Pancreas (tissue), 10 donors: ENCODE results near the gene RCHY1. TPM values are rescaled to one million over a fixed set of nuclear protein-coding genes. Genes with fewer than 3 reads are reported as not detected.
A peak's percentile ranks its signal among the peaks of the same experiment; 100 is the strongest.
"Not testable (repeated sequence)": the region's sequence is repeated elsewhere in the genome, so short reads cannot be mapped to it uniquely, and the experiment has no call there.

Experiments
- ATAC-seq, 4 donors: fragments of 200-7000 bp; cut with Tn5 transposase; one replicate each; pipeline versions ENCODE4 v1.8.0 to v1.9.1; 2020; ENCODE audit warnings: mild to moderate bottlenecking in 4 of 4, moderate library complexity in 4 of 4
- DNase-seq, 6 donors: peaks; one replicate each; pipeline ENCODE4 v3.0.0-alpha.2; 2020
- FAIRE-seq: peaks from 2 replicates; lab custom pipeline; 2012; peaks lifted over from hg19 to GRCh38; lab: Jason Lieb, UNC
- H3K27ac ChIP-seq, 4 donors: fragments of 200-600 bp; sonication (generic); 1 replicate in 3 of 4; 2 replicates in 1 of 4; pipeline versions ENCODE4 v1.5.0 to v1.8.0; 2020
- H3K27me3 ChIP-seq, 4 donors: fragments of 200-600 bp; one replicate each; pipeline ENCODE4 v1.8.0; 2021
- H3K36me3 ChIP-seq, 3 donors: fragments of 200-600 bp; sonication (generic) in 1 of 3; one replicate each; pipeline versions ENCODE4 v1.5.0 to v1.8.0; 2020 to 2021
- H3K4me1 ChIP-seq, 3 donors: fragments of 200-600 bp; one replicate each; pipeline ENCODE4 v1.8.0; 2021
- H3K4me3 ChIP-seq, 4 donors: fragments of 200-600 bp; sonication (generic) in 2 of 4; one replicate each; pipeline versions ENCODE4 v1.5.0 to v1.8.0; 2020 to 2021
- H3K9me3 ChIP-seq, 4 donors: fragments of 200-600 bp; one replicate each; pipeline ENCODE4 v1.8.0; 2021
- CTCF ChIP-seq, 4 donors: fragments of 200-600 bp; sonication (generic) in 3 of 4; IDR thresholded peaks; one replicate each; pipeline versions ENCODE4 v1.5.0 to v1.8.0; 2021; ENCODE audit warnings: antibody characterized with exemption in 4 of 4
- WGBS, 2 donors: extraction: QIAGEN DNeasy Blood & Tissue Kit; methylation state at CpG; one replicate each; pipeline ENCODE4 v1.1.7; 2013; 5-methylcytosine and 5-hydroxymethylcytosine counted together
- intact Hi-C, 3 donors: fragments of 100-400 bp; cut with DNase I; formaldehyde crosslinking; loops; one replicate each; pipeline versions ENCODE4 v1.11.1 to v1.14.2; 2022
- polyA plus RNA-seq, 2 donors: library from polyadenylated mRNA; stranded (reverse); fragments of 200-250 nt; gene quantifications; one replicate each; pipeline ENCODE4 v1.2.3, GENCODE V29; 2013
- total RNA-seq, 6 donors: library from RNA; stranded (reverse); fragmentation: NEBNext Ultra II Directional in 4 of 6; extraction: Animal tissue kit (Norgen Biotek cat#: 25700) in 4 of 6; gene quantifications; one replicate each; pipeline versions ENCODE4 v1.2.1 to v1.2.4, GENCODE V29; 2021 to 2023
- donor health status: healthy with polysubstance abuse.
- donor health status: DM: no; HTN: no; CAD: no; lungs with moderate emphysema.
- donor health status: DM: no; HTN: no; CAD: no.
- donor health status: control.
- donor health status: control.
- donor health status: Bipolar disorder and iron deficiency.
- donor health status: DM: yes; HTN: yes; CAD: no.
- donor health status: DM: no; HTN: no; CAD: no.
- donor health status: DM: no; HTN: no; CAD: no.
- donor health status: DM: yes; HTN: yes; CAD: no.

Gene RCHY1
- total and polyA plus RNA-seq, 8 donors: 6.9 to 21.6 (median 15.2) TPM

- intact Hi-C loops: no loop called here
- Histone ChIP-seq H3K4me1 (no peaks in the 10 kb centered on the region), H3K27ac (no peak overlapping the region), H3K9me3 (no peaks in the 10 kb centered on the region), H3K27me3 (no peaks in the 10 kb centered on the region), H3K4me3 (no peak overlapping the region), H3K36me3 (no peaks in the 10 kb centered on the region)
- no peak for ATAC-seq
- FAIRE-seq: no peak
- DNase-seq: no peak
- no peak for TF ChIP-seq CTCF (IDR thresholded peaks at IDR 0.05)
These were observed 38.2 kb upstream of the RCHY1 start for GRCh38 chr4:75552452-75552851.

- DNase-seq (no peak), FAIRE-seq (no peak), ATAC-seq (no peak)
- Histone ChIP-seq H3K4me3 (no peak overlapping the region), H3K27me3 (no peaks in the 10 kb centered on the region), H3K4me1 (no peaks in the 10 kb centered on the region), H3K9me3 (no peaks in the 10 kb centered on the region), H3K36me3 (no peaks in the 10 kb centered on the region), H3K27ac (no peak overlapping the region)
- WGBS, 2 donors: 91 to 92% methylated on average over 2 of the region's 2 CpGs
- intact Hi-C loops: no loop called here
- TF ChIP-seq CTCF (IDR thresholded peaks at IDR 0.05): no peak
These were observed 34.8 kb upstream of the RCHY1 start for GRCh38 chr4:75549019-75549418.

- no peak for TF ChIP-seq CTCF (IDR thresholded peaks at IDR 0.05)
- no peaks in the 10 kb centered on the region for H3K9me3 ChIP-seq
- ATAC-seq: peak in 1 of 4 donors; percentile 29
- DNase-seq: peak in 3 of 6 donors; percentile 14 to 62 (median 46)
- no peak overlapping the region for H3K4me3 ChIP-seq
- no peak for FAIRE-seq
- H3K27ac ChIP-seq: no peak overlapping the region
- WGBS, 2 donors: 62 to 66% methylated on average over 15 of the region's 15 CpGs
- no peaks in the 10 kb centered on the region for H3K36me3 ChIP-seq
- H3K4me1 ChIP-seq: no peaks in the 10 kb centered on the region
- intact Hi-C loops: no loop called here
- H3K27me3 ChIP-seq: no peaks in the 10 kb centered on the region
These were observed 33.6 kb upstream of the RCHY1 start for GRCh38 chr4:75547647-75548387.

GRCh38 chr4:75545526-75545925 is 31.3 kb upstream of the RCHY1 start:
- DNase-seq (no peak), ATAC-seq (no peak), FAIRE-seq (no peak)
- Histone ChIP-seq H3K27ac (no peak overlapping the region), H3K4me1 (no peaks in the 10 kb centered on the region), H3K36me3 (no peaks in the 10 kb centered on the region), H3K9me3 (no peaks in the 10 kb centered on the region), H3K27me3 (no peaks in the 10 kb centered on the region), H3K4me3 (no peak overlapping the region)
- no peak for TF ChIP-seq CTCF (IDR thresholded peaks at IDR 0.05)
- 87 to 91% methylated on average over 5 of the region's 5 CpGs for WGBS, 2 donors
- intact Hi-C loops: no loop called here

GRCh38 chr4:75544870-75545269 is 30.7 kb upstream of the RCHY1 start:
- intact Hi-C loops: no loop called here
- ATAC-seq (no peak), DNase-seq (no peak), FAIRE-seq (no peak)
- H3K4me1 ChIP-seq: no peaks in the 10 kb centered on the region
- no peaks in the 10 kb centered on the region for H3K9me3 ChIP-seq
- H3K27ac ChIP-seq: no peak overlapping the region
- no peak for TF ChIP-seq CTCF (IDR thresholded peaks at IDR 0.05)
- 84% methylated on average over 3 of the region's 3 CpGs for WGBS, 2 donors
- H3K4me3 ChIP-seq: no peak overlapping the region
- no peaks in the 10 kb centered on the region for H3K36me3 ChIP-seq
- no peaks in the 10 kb centered on the region for H3K27me3 ChIP-seq

GRCh38 chr4:75544220-75544619 is 30.0 kb upstream of the RCHY1 start:
- H3K27ac ChIP-seq, ATAC-seq, H3K4me3 ChIP-seq, H3K27me3 ChIP-seq, FAIRE-seq, intact Hi-C loops, DNase-seq, H3K4me1 ChIP-seq, H3K36me3 ChIP-seq, H3K9me3 ChIP-seq: not testable (repeated sequence)
- WGBS, 2 donors: 89 to 95% methylated on average over 8 of the region's 8 CpGs
